A673 (cell line): ENCODE results near the gene RPL4. TPM values are rescaled to one million over a fixed set of nuclear protein-coding genes. Genes with fewer than 3 reads are reported as not detected.

Source experiments
- BruUV-seq: library from RNA; stranded (reverse); fragments of 400-500 nt; replicated peaks from 2 replicates; lab custom pipeline; 2021; lab: Mats Ljungman, UMichigan
- CTCF ChIA-PET: fragments of 300-600 bp; sonication (Branson Sonifier 250); formaldehyde crosslinking; loops from one replicate; lab custom pipeline; 2022; ENCODE audit warnings: antibody characterized with exemption; lab: Charles Lee
- POLR2A ChIA-PET: fragments of 300-600 bp; sonication (Branson Sonifier 250); formaldehyde crosslinking; loops from one replicate; lab custom pipeline; 2022; ENCODE audit warnings: antibody characterized with exemption; ENCODE audit not compliant: low non-redundant PET; lab: Charles Lee
- DNase-seq: peaks from one replicate; pipeline ENCODE4 v3.0.0-alpha.2; 2015; ENCODE audit warnings: low spot score
- H3K27ac ChIP-seq: fragments of 200-600 bp; sonication (generic); 2 replicates; pipeline ENCODE4 v1.5.1; 2016; ENCODE audit warnings: mixed run types, low read depth, mild to moderate bottlenecking, mixed read lengths, antibody characterized with exemption, low read length; ENCODE audit not compliant: poor library complexity, severe bottlenecking
- H3K27me3 ChIP-seq: fragments of 200-600 bp; sonication (generic); replicated peaks from 2 replicates; pipeline ENCODE4 v1.6.1; 2017; ENCODE audit warnings: mixed run types, low read depth, mild to moderate bottlenecking, mixed read lengths, antibody characterized with exemption, low read length; ENCODE audit not compliant: insufficient read depth, poor library complexity
- H3K36me3 ChIP-seq: fragments of 200-600 bp; sonication (generic); 2 replicates; pipeline ENCODE4 v1.6.1; 2016; ENCODE audit warnings: mixed run types, mild to moderate bottlenecking, mixed read lengths, antibody characterized with exemption, low read length; ENCODE audit not compliant: insufficient read depth, poor library complexity, severe bottlenecking
- H3K4me1 ChIP-seq: fragments of 200-600 bp; sonication (generic); 2 replicates; pipeline ENCODE4 v1.6.1; 2017; ENCODE audit warnings: mixed run types, mild to moderate bottlenecking, mixed read lengths, antibody characterized with exemption, low read length; ENCODE audit not compliant: insufficient read depth, poor library complexity, severe bottlenecking
- H3K4me3 ChIP-seq: fragments of 200-600 bp; sonication (generic); 2 replicates; pipeline ENCODE4 v1.5.1; 2016; ENCODE audit warnings: low read depth, mixed run types, mild to moderate bottlenecking, mixed read lengths, low read length; ENCODE audit not compliant: poor library complexity, severe bottlenecking
- H3K9me3 ChIP-seq: fragments of 200-600 bp; sonication (generic); 2 replicates; pipeline ENCODE4 v1.6.1; 2016; ENCODE audit warnings: mixed run types, low read depth, mild to moderate bottlenecking, mixed read lengths, antibody characterized with exemption, low read length; ENCODE audit not compliant: poor library complexity, severe bottlenecking
- EZH2 ChIP-seq: fragments of 200-600 bp; sonication (generic); IDR thresholded peaks from 2 replicates; pipeline ENCODE4 v1.6.1; 2017; ENCODE audit warnings: borderline replicate concordance, low read depth, mild to moderate bottlenecking, mixed read lengths, antibody characterized with exemption, low read length; ENCODE audit not compliant: poor library complexity, severe bottlenecking
- intact Hi-C: fragments of 100-400 bp; cut with micrococcal nuclease; formaldehyde crosslinking; loops from one replicate; pipeline ENCODE4 v1.10.0; 2022; ENCODE audit not compliant: unreplicated experiment
- total RNA-seq: library from RNA; stranded (reverse); gene quantifications from 2 replicates; pipeline ENCODE4 v1.2.3, GENCODE V29; 2021
- TF ChIP-seq, protein P1 (sequence below): fragments of 300-800, 200-600 bp; sonication (generic); conservative IDR thresholded peaks from 2 replicates; pipeline ENCODE4 v1.5.1; 2017; ENCODE audit warnings: low read depth, mild to moderate bottlenecking, antibody characterized with exemption, low read length, moderate library complexity, mixed read lengths

The RPL4 gene
- total RNA-seq, 1 experiment from 2014 or later = 2,830 TPM

DNA sequence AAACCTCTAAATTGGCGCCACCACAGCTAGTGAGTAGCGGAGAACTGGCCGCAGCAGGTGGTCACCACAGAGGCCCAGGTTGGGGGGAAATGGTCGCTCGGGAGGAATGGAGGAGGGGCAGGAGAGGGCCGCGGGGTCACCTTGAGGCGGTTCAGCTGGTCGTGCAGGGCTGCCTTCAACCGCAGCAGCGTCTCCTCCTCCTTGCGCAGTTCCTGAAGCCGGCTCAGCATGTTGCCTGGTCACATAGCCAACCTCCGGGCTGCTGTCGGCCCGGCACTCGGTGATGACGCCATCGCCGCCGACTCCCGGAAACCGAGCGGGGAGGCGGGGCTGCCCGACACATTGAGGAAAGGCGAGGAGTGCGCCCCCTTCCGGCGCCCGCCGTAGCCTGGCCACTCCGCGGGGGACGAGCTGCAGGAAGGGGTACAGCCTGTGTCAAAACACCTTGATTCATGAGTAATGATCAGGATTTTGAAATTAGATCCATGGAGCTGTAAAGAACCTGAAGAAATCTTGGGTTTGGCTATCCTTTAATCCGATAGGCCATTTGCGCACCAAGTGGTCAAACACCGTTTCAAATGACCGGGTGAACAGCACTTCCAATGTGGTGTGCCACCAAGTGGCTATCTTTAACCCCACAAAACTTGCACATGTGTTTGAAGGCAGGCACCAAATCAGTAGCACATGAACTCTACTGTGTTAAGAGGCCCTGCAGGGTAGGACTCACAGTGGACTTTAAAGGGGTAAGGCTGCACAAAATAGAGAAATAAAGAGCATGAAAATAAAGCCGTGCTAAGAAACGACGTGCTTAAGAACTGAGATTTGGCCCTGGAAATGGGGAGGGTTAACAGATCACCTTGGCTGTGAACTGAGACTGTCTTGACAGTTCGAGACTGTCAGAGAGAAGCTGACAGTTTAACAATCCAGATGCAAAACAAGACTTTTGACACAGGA is 6.9 kb downstream of the RPL4 start, which contains the start of gene SNAPC5:
Gene SNAPC5 (minus strand): TSS at position 261 of the 954 bp plus-strand sequence. CDS start 31 bp downstream, at position 230.
- peaks cover 15% of the 10 kb centered on the region for H3K4me1 ChIP-seq
- no peaks in the 10 kb centered on the region for H3K9me3 ChIP-seq
- intact Hi-C loops = loop anchor here (2.0 to 5.0 kb wide), 3 partner anchors 111 to 245 kb away; partner anchors contain the start of genes MAP2K1, MEGF11 and TIPIN
- POLR2A ChIA-PET = interaction anchor here (0.6 kb wide), 1 partner anchor 1807 kb away, joined by 3 read pairs; no protein-coding TSS in a partner anchor
- CTCF ChIA-PET = interaction anchor here (0.5 to 2.4 kb wide), 3 partner anchors 111 to 205 kb away, joined by 3 to 24 read pairs (median 3); partner anchors contain the start of gene MAP2K1
- peaks cover 65% of the 10 kb centered on the region for H3K36me3 ChIP-seq
- TF ChIP-seq, protein P1, sequence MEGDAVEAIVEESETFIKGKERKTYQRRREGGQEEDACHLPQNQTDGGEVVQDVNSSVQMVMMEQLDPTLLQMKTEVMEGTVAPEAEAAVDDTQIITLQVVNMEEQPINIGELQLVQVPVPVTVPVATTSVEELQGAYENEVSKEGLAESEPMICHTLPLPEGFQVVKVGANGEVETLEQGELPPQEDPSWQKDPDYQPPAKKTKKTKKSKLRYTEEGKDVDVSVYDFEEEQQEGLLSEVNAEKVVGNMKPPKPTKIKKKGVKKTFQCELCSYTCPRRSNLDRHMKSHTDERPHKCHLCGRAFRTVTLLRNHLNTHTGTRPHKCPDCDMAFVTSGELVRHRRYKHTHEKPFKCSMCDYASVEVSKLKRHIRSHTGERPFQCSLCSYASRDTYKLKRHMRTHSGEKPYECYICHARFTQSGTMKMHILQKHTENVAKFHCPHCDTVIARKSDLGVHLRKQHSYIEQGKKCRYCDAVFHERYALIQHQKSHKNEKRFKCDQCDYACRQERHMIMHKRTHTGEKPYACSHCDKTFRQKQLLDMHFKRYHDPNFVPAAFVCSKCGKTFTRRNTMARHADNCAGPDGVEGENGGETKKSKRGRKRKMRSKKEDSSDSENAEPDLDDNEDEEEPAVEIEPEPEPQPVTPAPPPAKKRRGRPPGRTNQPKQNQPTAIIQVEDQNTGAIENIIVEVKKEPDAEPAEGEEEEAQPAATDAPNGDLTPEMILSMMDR = peak; percentile 100
- TF ChIP-seq EZH2 = no peak
- H3K27ac ChIP-seq = peak within 1 kb of the TSS; percentile 83
- BruUV-seq = no TSS peak
- peak; percentile 98 for DNase-seq
- H3K27me3 ChIP-seq = no peaks in the 10 kb centered on the region
- peak within 1 kb of the TSS; percentile 75 for H3K4me3 ChIP-seq

DNA sequence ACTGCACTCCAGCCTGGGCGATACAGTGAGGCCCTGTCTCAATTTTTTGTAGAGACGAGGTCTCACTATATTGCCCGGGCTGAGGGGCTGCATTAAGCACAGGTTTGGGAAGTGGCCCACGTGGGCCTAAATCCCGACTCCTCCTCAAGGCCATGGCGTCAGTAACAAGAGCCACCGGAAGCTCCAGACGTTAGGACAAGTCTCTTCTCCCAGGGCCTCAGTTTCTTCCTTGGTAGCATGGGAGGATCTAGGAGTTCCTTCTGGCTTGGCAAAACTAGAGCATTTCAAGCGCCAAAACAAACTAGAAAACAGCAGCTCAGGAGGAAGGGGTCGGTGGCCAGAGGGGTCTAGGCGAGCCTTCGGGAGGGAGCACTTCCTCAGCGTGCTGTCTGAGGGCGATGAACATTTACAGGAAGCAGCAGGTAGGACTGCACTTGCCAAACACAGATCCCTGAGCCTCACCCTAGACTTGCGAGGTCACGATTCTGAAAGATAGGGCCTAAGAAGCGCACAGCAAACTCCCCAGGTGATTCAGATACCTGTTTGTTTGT is 7.6 kb downstream of the RPL4 start:
- no peak for DNase-seq
- ChIA-PET CTCF (interaction anchor here (2.4 kb wide), 1 partner anchor 110 kb away, joined by 24 read pairs; the partner anchor contains the start of gene MAP2K1), POLR2A (interaction anchor here (0.6 kb wide), 1 partner anchor 160 kb away, joined by 10 read pairs; no protein-coding TSS in a partner anchor)
- no TSS peak for BruUV-seq
- Histone ChIP-seq H3K27me3 (no peaks in the 10 kb centered on the region), H3K27ac (peak overlapping the region; percentile 83), H3K4me1 (peaks cover 10% of the 10 kb centered on the region), H3K9me3 (no peaks in the 10 kb centered on the region), H3K4me3 (peak overlapping the region; percentile 75), H3K36me3 (peaks cover 65% of the 10 kb centered on the region)
- intact Hi-C loops = loop anchor here (2.0 to 5.0 kb wide), 3 partner anchors 110 to 245 kb away; partner anchors contain the start of genes MAP2K1, MEGF11 and TIPIN
- TF ChIP-seq, protein P1 = no peak
- TF ChIP-seq EZH2 = no peak

DNA sequence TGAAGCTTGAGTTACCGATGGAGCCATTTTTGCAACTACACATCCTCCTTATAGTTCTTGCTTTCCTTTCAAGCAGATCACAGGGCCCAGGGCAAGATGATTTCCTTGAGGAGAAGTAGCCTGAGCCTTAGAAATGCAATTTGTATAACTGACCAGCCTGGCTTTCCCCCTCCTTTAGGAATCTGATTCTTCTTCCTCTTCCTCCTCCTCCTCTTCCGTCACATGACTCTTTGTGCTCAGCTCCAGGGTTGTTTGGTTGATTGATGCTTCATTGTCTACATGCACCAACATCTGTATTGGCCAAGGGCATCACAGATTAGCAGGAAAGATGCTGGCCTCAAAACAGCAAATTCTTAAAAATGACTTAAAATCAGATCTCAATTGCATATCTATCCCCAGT is 10.4 kb downstream of the RPL4 start:
- Histone ChIP-seq H3K36me3 (peaks cover 56% of the 10 kb centered on the region), H3K27me3 (no peaks in the 10 kb centered on the region), H3K27ac (no peak overlapping the region), H3K4me3 (no peak overlapping the region), H3K4me1 (peaks cover 5% of the 10 kb centered on the region), H3K9me3 (no peaks in the 10 kb centered on the region)
- BruUV-seq = no TSS peak
- DNase-seq = no peak
- no peak for TF ChIP-seq EZH2
- TF ChIP-seq, protein P1 = no peak
- ChIA-PET CTCF (interaction anchor here (0.6 kb wide), 1 partner anchor 1055 kb away, joined by 3 read pairs; no protein-coding TSS in a partner anchor), POLR2A (no interaction called here)
- intact Hi-C loops = no loop called here
